Bronchial epithelial cell (primary cell): ENCODE results near the gene TUBGCP2. TPM values are rescaled to one million over a fixed set of nuclear protein-coding genes. Genes with fewer than 3 reads are reported as not detected.

Source experiments
- DNase-seq: peaks from one replicate; pipeline ENCODE4 v3.0.0-alpha.2; 2010; ENCODE audit warnings: low read depth
- FAIRE-seq: peaks from 2 replicates; lab custom pipeline; 2011; peaks lifted over from hg19 to GRCh38; lab: Jason Lieb, UNC
- H3K27me3 ChIP-seq: 2 replicates; pipeline ENCODE4 v1.5.1; 2011; ENCODE audit warnings: low read length; ENCODE audit not compliant: control insufficient read depth, insufficient read depth
- H3K36me3 ChIP-seq: 2 replicates; pipeline ENCODE4 v1.5.1; 2011; ENCODE audit warnings: low read length; ENCODE audit not compliant: control insufficient read depth, insufficient read depth
- H3K4me3 ChIP-seq: 2 replicates; pipeline ENCODE4 v1.5.1; 2011; ENCODE audit warnings: mild to moderate bottlenecking, low read depth, low read length, control low read depth
- CTCF ChIP-seq: IDR thresholded peaks from 2 replicates; pipeline ENCODE4 v1.5.1; 2011; ENCODE audit warnings: mild to moderate bottlenecking, moderate library complexity, low read length, control low read depth, inconsistent platforms; ENCODE audit not compliant: insufficient read depth, severe bottlenecking
- total RNA-seq: library from RNA; depleted of rRNA; stranded (reverse); fragments of >200 nt; gene quantifications from 2 replicates; pipeline ENCODE4 v1.2.1, GENCODE V29; 2014

Gene TUBGCP2
- total RNA-seq, 1 donor from 2014 or later = 42.4 TPM

- H3K27me3 ChIP-seq = peaks cover 21% of the 10 kb centered on the region
- DNase-seq = no peak
- peak; percentile 95 for FAIRE-seq
Measured at GRCh38 chr10:133242611-133243356, 65.9 kb downstream of the TUBGCP2 start.

GRCh38 chr10:133241501-133242205 is 67.0 kb downstream of the TUBGCP2 start:
- no peak for DNase-seq
- no peak overlapping the region for H3K4me3 ChIP-seq
- H3K27me3 ChIP-seq = peaks cover 27% of the 10 kb centered on the region
- no peaks in the 10 kb centered on the region for H3K36me3 ChIP-seq
- FAIRE-seq = no peak
- TF ChIP-seq CTCF = no peak

More at GRCh38 chr10:133242611-133243356, 65.9 kb downstream of the TUBGCP2 start:
- Histone ChIP-seq H3K4me3 (no peak overlapping the region), H3K36me3 (no peaks in the 10 kb centered on the region)
- no peak for TF ChIP-seq CTCF

GRCh38 chr10:133239990-133240389 is 68.7 kb downstream of the TUBGCP2 start:
- Histone ChIP-seq H3K36me3 (no peaks in the 10 kb centered on the region), H3K4me3 (no peak overlapping the region), H3K27me3 (peaks cover 35% of the 10 kb centered on the region)
- FAIRE-seq (no peak), DNase-seq (no peak)
- TF ChIP-seq CTCF = no peak

GRCh38 chr10:133238466-133238804 is 70.2 kb downstream of the TUBGCP2 start:
- TF ChIP-seq CTCF = no peak
- DNase-seq (no peak), FAIRE-seq (no peak)
- Histone ChIP-seq H3K27me3 (peaks cover 36% of the 10 kb centered on the region), H3K36me3 (no peaks in the 10 kb centered on the region), H3K4me3 (no peak overlapping the region)

GRCh38 chr10:133237588-133238465 is 70.8 kb downstream of the TUBGCP2 start, which contains the start of gene VENTX:
Gene VENTX (plus strand): TSS chr10:133237855. CDS start chr10:133237915, 60 bp downstream.
- H3K4me3 ChIP-seq = no peak within 1 kb of the TSS
- peaks cover 36% of the 10 kb centered on the region for H3K27me3 ChIP-seq
- no peak for DNase-seq
- FAIRE-seq = no peak
- TF ChIP-seq CTCF = no peak
- H3K36me3 ChIP-seq = no peaks in the 10 kb centered on the region
